ENCODE data around the gene CENPH.
"Not testable (repeated sequence)": the region's sequence is repeated elsewhere in the genome, so short reads cannot be mapped to it uniquely, and the experiment has no call there.

GRCh38 chr5:69181659-69182293 is 7.6 kb upstream of the CENPH start:
- not testable (repeated sequence) for TF ChIP-seq POLR2A, CTCF (IDR thresholded peaks at IDR 0.05)

Measured in thyroid gland (tissue), 4 donors.